CD4-positive, alpha-beta T cell treated with Interleukin-4 for 1 hour (primary cell): ENCODE measurements around the gene PRKX.
"Not testable (repeated sequence)": the region's sequence is repeated elsewhere in the genome, so short reads cannot be mapped to it uniquely, and the experiment has no call there.

Source experiments
- DNase-seq, 2 donors: peaks; one replicate each; pipeline ENCODE4 v3.0.0-alpha.2; 2020 to 2022

The PRKX gene

GRCh38 chrX:3707673-3708274 lies 5.7 kb downstream of the PRKX start:
- peak; percentile 40 to 59 for DNase-seq

GRCh38 chrX:3706481-3706880 lies 7.0 kb downstream of the PRKX start:
- no peak for DNase-seq

- not testable (repeated sequence) for DNase-seq
Measured at GRCh38 chrX:3703251-3703650, 10.2 kb downstream of the PRKX start.

GRCh38 chrX:3702095-3702494 lies 11.4 kb downstream of the PRKX start:
- not testable (repeated sequence) for DNase-seq

- not testable (repeated sequence) for DNase-seq
Measured at GRCh38 chrX:3701445-3701928, 12.0 kb downstream of the PRKX start.

- DNase-seq: peak in 1 of 2 donors; percentile 30
Measured at GRCh38 chrX:3699821-3700381, 13.5 kb downstream of the PRKX start.

GRCh38 chrX:3697701-3698279 lies 15.7 kb downstream of the PRKX start:
- DNase-seq: no peak

GRCh38 chrX:3697220-3697684 lies 16.2 kb downstream of the PRKX start:
- DNase-seq: no peak

GRCh38 chrX:3695536-3695935 lies 17.9 kb downstream of the PRKX start:
- no peak for DNase-seq

GRCh38 chrX:3690140-3690539 lies 23.3 kb downstream of the PRKX start:
- DNase-seq: no peak

- not testable (repeated sequence) for DNase-seq
Measured at GRCh38 chrX:3683236-3683635, 30.2 kb downstream of the PRKX start.

GRCh38 chrX:3680459-3680858 lies 33.0 kb downstream of the PRKX start:
- DNase-seq: no peak

- DNase-seq: no peak
Measured at GRCh38 chrX:3679669-3680068, 33.8 kb downstream of the PRKX start.

GRCh38 chrX:3678328-3678727 lies 35.1 kb downstream of the PRKX start:
- DNase-seq: no peak

GRCh38 chrX:3674881-3675280 lies 38.6 kb downstream of the PRKX start:
- no peak for DNase-seq

GRCh38 chrX:3669841-3670475 lies 43.5 kb downstream of the PRKX start:
- DNase-seq: no peak

- no peak for DNase-seq
Measured at GRCh38 chrX:3666975-3667374, 46.5 kb downstream of the PRKX start.

- DNase-seq: no peak
Measured at GRCh38 chrX:3664921-3665320, 48.5 kb downstream of the PRKX start.

- DNase-seq: peak in 1 of 2 donors; percentile 34
Measured at GRCh38 chrX:3663576-3664250, 49.7 kb downstream of the PRKX start.

- DNase-seq: no peak
Measured at GRCh38 chrX:3659761-3660160, 53.7 kb downstream of the PRKX start.

- no peak for DNase-seq
Measured at GRCh38 chrX:3655181-3655580, 58.3 kb downstream of the PRKX start.

GRCh38 chrX:3653111-3653510 lies 60.3 kb downstream of the PRKX start:
- no peak for DNase-seq

- DNase-seq: peak in 1 of 2 donors; percentile 39
Measured at GRCh38 chrX:3651277-3651676, 62.2 kb downstream of the PRKX start.
